Activated CD4-positive, alpha-beta T cell treated with anti-CD3 and anti-CD28 coated beads, Interleukin-2, amount 10 ng/mL, durations not matched to agents 7 days and 5 days (primary cell): ENCODE results near the gene AUTS2. TPM values are rescaled to one million over a fixed set of nuclear protein-coding genes. Genes with fewer than 3 reads are reported as not detected.

Experiments used
- CTCF ChIA-PET: fragments of 350-600 bp; sonication (Branson Sonifier 250); formaldehyde crosslinking; loops from one replicate; lab custom pipeline; 2021; ENCODE audit warnings: antibody characterized with exemption; lab: Charles Lee
- POLR2A ChIA-PET: fragments of 350-600 bp; sonication (Branson Sonifier 250); formaldehyde crosslinking; loops from one replicate; lab custom pipeline; 2021; ENCODE audit warnings: antibody characterized with exemption; lab: Charles Lee
- DNase-seq: peaks from one replicate; pipeline ENCODE4 v3.0.0-alpha.2; 2020
- H3K27ac Mint-ChIP-seq: one replicate; pipeline ENCODE4 v1.8.0; 2021; ENCODE audit warnings: mild to moderate bottlenecking, moderate library complexity, mixed read lengths
- H3K27me3 Mint-ChIP-seq: one replicate; pipeline ENCODE4 v1.8.0; 2021; ENCODE audit warnings: mixed read lengths
- H3K36me3 Mint-ChIP-seq: one replicate; pipeline ENCODE4 v1.8.0; 2021; ENCODE audit warnings: low read depth, mixed read lengths
- H3K4me1 Mint-ChIP-seq: one replicate; pipeline ENCODE4 v1.8.0; 2021; ENCODE audit warnings: mixed read lengths
- H3K4me3 Mint-ChIP-seq: one replicate; pipeline ENCODE4 v1.8.0; 2021; ENCODE audit warnings: mild to moderate bottlenecking, moderate library complexity, mixed read lengths
- H3K9me3 Mint-ChIP-seq: one replicate; pipeline ENCODE4 v1.8.0; 2021; ENCODE audit warnings: mixed read lengths
- total RNA-seq, 2 experiments: library from RNA; stranded (reverse); gene quantifications; one replicate each; pipeline ENCODE4 v1.2.3, GENCODE V29; 2021

AUTS2 gene
- total RNA-seq, 2 experiments from 2014 or later, result 13.9 to 18.9 TPM

GRCh38 chr7:69934144-69934903 is 336.0 kb downstream of the AUTS2 start:
- Mint-ChIP-seq H3K27ac (no peak overlapping the region), H3K9me3 (no peaks in the 10 kb centered on the region), H3K4me3 (no peak overlapping the region), H3K4me1 (no peaks in the 10 kb centered on the region), H3K27me3 (no peaks in the 10 kb centered on the region), H3K36me3 (no peaks in the 10 kb centered on the region)
- POLR2A ChIA-PET, result no interaction called here
- DNase-seq, result no peak
- CTCF ChIA-PET, result no interaction called here

GRCh38 chr7:69935107-69935506 is 336.8 kb downstream of the AUTS2 start:
- CTCF ChIA-PET, result no interaction called here
- Mint-ChIP-seq H3K9me3 (no peaks in the 10 kb centered on the region), H3K27ac (no peak overlapping the region), H3K27me3 (no peaks in the 10 kb centered on the region), H3K4me3 (no peak overlapping the region), H3K36me3 (no peaks in the 10 kb centered on the region), H3K4me1 (no peaks in the 10 kb centered on the region)
- DNase-seq, result no peak
- POLR2A ChIA-PET, result interaction anchor here (0.6 kb wide), 1 partner anchor 54 kb away, joined by 3 read pairs; no protein-coding TSS in a partner anchor

GRCh38 chr7:69937097-69937496 is 338.8 kb downstream of the AUTS2 start:
- Mint-ChIP-seq H3K4me1 (peaks cover 16% of the 10 kb centered on the region), H3K27me3 (no peaks in the 10 kb centered on the region), H3K27ac (no peak overlapping the region), H3K4me3 (no peak overlapping the region), H3K9me3 (no peaks in the 10 kb centered on the region), H3K36me3 (no peaks in the 10 kb centered on the region)
- DNase-seq, result no peak
- ChIA-PET POLR2A (no interaction called here), CTCF (no interaction called here)

GRCh38 chr7:69939317-69939716 is 341.0 kb downstream of the AUTS2 start:
- CTCF ChIA-PET, result no interaction called here

GRCh38 chr7:69941077-69941651 is 342.9 kb downstream of the AUTS2 start:
- H3K9me3 Mint-ChIP-seq, result no peaks in the 10 kb centered on the region
- CTCF ChIA-PET, result no interaction called here
- H3K27me3 Mint-ChIP-seq, result peaks cover 1% of the 10 kb centered on the region
- peaks cover 16% of the 10 kb centered on the region for H3K4me1 Mint-ChIP-seq
- no peak overlapping the region for H3K27ac Mint-ChIP-seq
- DNase-seq, result no peak
- no peak overlapping the region for H3K4me3 Mint-ChIP-seq
- POLR2A ChIA-PET, result no interaction called here
- H3K36me3 Mint-ChIP-seq, result no peaks in the 10 kb centered on the region

More at GRCh38 chr7:69939317-69939716, 341.0 kb downstream of the AUTS2 start:
- H3K27ac Mint-ChIP-seq, result no peak overlapping the region
- DNase-seq, result no peak
- H3K36me3 Mint-ChIP-seq, result no peaks in the 10 kb centered on the region
- H3K27me3 Mint-ChIP-seq, result no peaks in the 10 kb centered on the region
- no peak overlapping the region for H3K4me3 Mint-ChIP-seq
- H3K4me1 Mint-ChIP-seq, result peaks cover 16% of the 10 kb centered on the region
- no peaks in the 10 kb centered on the region for H3K9me3 Mint-ChIP-seq
- POLR2A ChIA-PET, result no interaction called here

GRCh38 chr7:69942573-69942972 is 344.3 kb downstream of the AUTS2 start:
- Mint-ChIP-seq H3K4me1 (peaks cover 16% of the 10 kb centered on the region), H3K9me3 (no peaks in the 10 kb centered on the region), H3K36me3 (no peaks in the 10 kb centered on the region), H3K27ac (no peak overlapping the region), H3K4me3 (no peak overlapping the region), H3K27me3 (peaks cover 1% of the 10 kb centered on the region)
- no peak for DNase-seq
- POLR2A ChIA-PET, result no interaction called here
- CTCF ChIA-PET, result no interaction called here

- ChIA-PET POLR2A (no interaction called here), CTCF (no interaction called here)
- Mint-ChIP-seq H3K9me3 (peaks cover 2% of the 10 kb centered on the region), H3K27me3 (peaks cover 1% of the 10 kb centered on the region), H3K27ac (no peak overlapping the region), H3K4me1 (peaks cover 1% of the 10 kb centered on the region), H3K4me3 (no peak overlapping the region), H3K36me3 (no peaks in the 10 kb centered on the region)
- no peak for DNase-seq
Measured at GRCh38 chr7:69946901-69947300, 348.6 kb downstream of the AUTS2 start.

- no peaks in the 10 kb centered on the region for H3K36me3 Mint-ChIP-seq
- peaks cover 2% of the 10 kb centered on the region for H3K9me3 Mint-ChIP-seq
- CTCF ChIA-PET, result no interaction called here
- POLR2A ChIA-PET, result no interaction called here
- H3K4me1 Mint-ChIP-seq, result peaks cover under 1% of the 10 kb centered on the region
- no peak overlapping the region for H3K27ac Mint-ChIP-seq
- H3K27me3 Mint-ChIP-seq, result peaks cover 1% of the 10 kb centered on the region
- no peak for DNase-seq
- H3K4me3 Mint-ChIP-seq, result no peak overlapping the region
Measured at GRCh38 chr7:69947998-69948397, 349.7 kb downstream of the AUTS2 start.

- CTCF ChIA-PET, result no interaction called here
Measured at GRCh38 chr7:69949122-69949521, 350.8 kb downstream of the AUTS2 start.

GRCh38 chr7:69951458-69951857 is 353.2 kb downstream of the AUTS2 start:
- Mint-ChIP-seq H3K36me3 (no peaks in the 10 kb centered on the region), H3K4me3 (no peak overlapping the region), H3K27me3 (no peaks in the 10 kb centered on the region), H3K9me3 (peaks cover 2% of the 10 kb centered on the region), H3K4me1 (peaks cover 6% of the 10 kb centered on the region), H3K27ac (no peak overlapping the region)
- ChIA-PET POLR2A (no interaction called here), CTCF (no interaction called here)
- DNase-seq, result no peak

More at GRCh38 chr7:69949122-69949521, 350.8 kb downstream of the AUTS2 start:
- no peaks in the 10 kb centered on the region for H3K36me3 Mint-ChIP-seq
- no peak overlapping the region for H3K27ac Mint-ChIP-seq
- POLR2A ChIA-PET, result no interaction called here
- peaks cover 1% of the 10 kb centered on the region for H3K27me3 Mint-ChIP-seq
- H3K4me3 Mint-ChIP-seq, result no peak overlapping the region
- H3K9me3 Mint-ChIP-seq, result peaks cover 2% of the 10 kb centered on the region
- H3K4me1 Mint-ChIP-seq, result peaks cover 6% of the 10 kb centered on the region
- DNase-seq, result no peak

- peaks cover 6% of the 10 kb centered on the region for H3K4me1 Mint-ChIP-seq
- H3K27ac Mint-ChIP-seq, result no peak overlapping the region
- POLR2A ChIA-PET, result no interaction called here
- H3K9me3 Mint-ChIP-seq, result peaks cover 2% of the 10 kb centered on the region
- H3K4me3 Mint-ChIP-seq, result no peak overlapping the region
- no peaks in the 10 kb centered on the region for H3K27me3 Mint-ChIP-seq
- no peaks in the 10 kb centered on the region for H3K36me3 Mint-ChIP-seq
- no peak for DNase-seq
- CTCF ChIA-PET, result no interaction called here
Measured at GRCh38 chr7:69953136-69954067, 355.1 kb downstream of the AUTS2 start.

GRCh38 chr7:69956541-69956940 is 358.3 kb downstream of the AUTS2 start:
- no peaks in the 10 kb centered on the region for H3K9me3 Mint-ChIP-seq
- no peaks in the 10 kb centered on the region for H3K27me3 Mint-ChIP-seq
- no peak overlapping the region for H3K4me3 Mint-ChIP-seq
- H3K36me3 Mint-ChIP-seq, result no peaks in the 10 kb centered on the region
- POLR2A ChIA-PET, result no interaction called here
- no peak overlapping the region for H3K27ac Mint-ChIP-seq
- peaks cover 6% of the 10 kb centered on the region for H3K4me1 Mint-ChIP-seq
- CTCF ChIA-PET, result no interaction called here
- no peak for DNase-seq

- no peaks in the 10 kb centered on the region for H3K27me3 Mint-ChIP-seq
- POLR2A ChIA-PET, result no interaction called here
- CTCF ChIA-PET, result no interaction called here
- no peak overlapping the region for H3K27ac Mint-ChIP-seq
- no peaks in the 10 kb centered on the region for H3K36me3 Mint-ChIP-seq
- no peak overlapping the region for H3K4me3 Mint-ChIP-seq
- H3K9me3 Mint-ChIP-seq, result no peaks in the 10 kb centered on the region
- H3K4me1 Mint-ChIP-seq, result peaks cover 9% of the 10 kb centered on the region
- DNase-seq, result no peak
Measured at GRCh38 chr7:69957661-69958060, 359.4 kb downstream of the AUTS2 start.
